Type B pancreatic cell (in vitro differentiated cells): ENCODE results near the gene GSTCD. TPM values are rescaled to one million over a fixed set of nuclear protein-coding genes. Genes with fewer than 3 reads are reported as not detected.

Experiments used
- DNase-seq: peaks from one replicate; pipeline ENCODE4 v3.0.0; 2021; ENCODE audit warnings: mixed read lengths; ENCODE audit not compliant: unreplicated experiment; ENCODE audit errors: extremely low spot score
- H3K27ac Mint-ChIP-seq: 2 replicates; pipeline ENCODE4 v1.8.0; 2021; ENCODE audit warnings: mild to moderate bottlenecking, mixed read lengths
- H3K27me3 Mint-ChIP-seq: 2 replicates; pipeline ENCODE4 v1.8.0; 2021; ENCODE audit warnings: mixed read lengths
- H3K36me3 Mint-ChIP-seq: 2 replicates; pipeline ENCODE4 v1.8.0; 2021; ENCODE audit warnings: mixed read lengths
- H3K4me1 Mint-ChIP-seq: one replicate; pipeline ENCODE4 v1.8.0; 2021; ENCODE audit warnings: mixed read lengths; ENCODE audit not compliant: unreplicated experiment
- H3K4me3 Mint-ChIP-seq: 2 replicates; pipeline ENCODE4 v1.8.0; 2021; ENCODE audit warnings: mild to moderate bottlenecking, mixed read lengths
- H3K9me3 Mint-ChIP-seq: 2 replicates; pipeline ENCODE4 v1.8.0; 2021; ENCODE audit warnings: mixed read lengths
- CTCF ChIP-seq: fragments of 200-600 bp; sonication (generic); conservative IDR thresholded peaks from 2 replicates; pipeline ENCODE4 v1.5.0; 2021; ENCODE audit warnings: antibody characterized with exemption, mild to moderate bottlenecking
- long read RNA-seq: library from polyadenylated mRNA; unstranded; transcript quantifications from one replicate; pipeline ENCODE4 v2.0.0, GENCODE V29; 2020
- total RNA-seq: library from RNA; stranded (reverse); gene quantifications from 2 replicates; pipeline ENCODE4 v1.2.1, GENCODE V29; 2021; ENCODE audit warnings: low replicate concordance

GSTCD gene
- total RNA-seq: 14.5 and 23.3 TPM in 2 replicates
- long read RNA-seq, full-length matches to known transcripts: 11 of 29 reads
- long read RNA-seq, partial matches to known transcripts: 16 of 29 reads
- long read RNA-seq, other reads (novel, unspliced or antisense): 2 of 29 reads

GRCh38 chr4:105708181-105709080, at the start of gene GSTCD, which contains the start of gene INTS12:
GSTCD (plus strand) TSS chr4:105708784; CDS start chr4:105717614, 8,830 bp downstream.
INTS12 (minus strand) TSS chr4:105708689; CDS start chr4:105700005, 8,684 bp downstream.
- Mint-ChIP-seq H3K27me3 (no peaks in the 10 kb centered on the region), H3K4me3 (peak within 1 kb of the TSS; percentile 99), H3K27ac (peak within 1 kb of the TSS; percentile 98), H3K36me3 (peaks cover 12% of the 10 kb centered on the region), H3K9me3 (no peaks in the 10 kb centered on the region), H3K4me1 (peaks cover 31% of the 10 kb centered on the region)
- TF ChIP-seq CTCF: no peak
- DNase-seq: peak; percentile 93

GRCh38 chr4:105659190-105659589, 49.4 kb upstream of the GSTCD start:
- Mint-ChIP-seq H3K27me3 (no peaks in the 10 kb centered on the region), H3K36me3 (no peaks in the 10 kb centered on the region), H3K9me3 (no peaks in the 10 kb centered on the region), H3K4me1 (no peaks in the 10 kb centered on the region), H3K27ac (no peak overlapping the region), H3K4me3 (no peak overlapping the region)
- DNase-seq: no peak
- no peak for TF ChIP-seq CTCF

GRCh38 chr4:105661028-105661427, 47.6 kb upstream of the GSTCD start:
- no peak for DNase-seq
- Mint-ChIP-seq H3K9me3 (no peaks in the 10 kb centered on the region), H3K27ac (no peak overlapping the region), H3K4me1 (no peaks in the 10 kb centered on the region), H3K27me3 (no peaks in the 10 kb centered on the region), H3K36me3 (no peaks in the 10 kb centered on the region), H3K4me3 (no peak overlapping the region)
- TF ChIP-seq CTCF: no peak

GRCh38 chr4:105662935-105663675, 45.5 kb upstream of the GSTCD start:
- Mint-ChIP-seq H3K9me3 (no peaks in the 10 kb centered on the region), H3K27me3 (no peaks in the 10 kb centered on the region), H3K27ac (no peak overlapping the region), H3K4me1 (no peaks in the 10 kb centered on the region), H3K4me3 (no peak overlapping the region), H3K36me3 (no peaks in the 10 kb centered on the region)
- DNase-seq: no peak
- no peak for TF ChIP-seq CTCF

GRCh38 chr4:105666693-105667092, 41.9 kb upstream of the GSTCD start:
- no peaks in the 10 kb centered on the region for H3K4me1 Mint-ChIP-seq

More at GRCh38 chr4:105666693-105667092, 41.9 kb upstream of the GSTCD start:
- Mint-ChIP-seq H3K36me3 (no peaks in the 10 kb centered on the region), H3K27me3 (no peaks in the 10 kb centered on the region), H3K9me3 (no peaks in the 10 kb centered on the region), H3K27ac (no peak overlapping the region), H3K4me3 (no peak overlapping the region)
- peak; percentile 51 for TF ChIP-seq CTCF
- no peak for DNase-seq
